Measurements from ENCODE around the gene DPP10.

Gene DPP10

GRCh38 chr2:115285416-115285815 lies 843.0 kb downstream of the DPP10 start:
- no peak for DNase-seq (ENCODE audit: low read depth)

DNA sequence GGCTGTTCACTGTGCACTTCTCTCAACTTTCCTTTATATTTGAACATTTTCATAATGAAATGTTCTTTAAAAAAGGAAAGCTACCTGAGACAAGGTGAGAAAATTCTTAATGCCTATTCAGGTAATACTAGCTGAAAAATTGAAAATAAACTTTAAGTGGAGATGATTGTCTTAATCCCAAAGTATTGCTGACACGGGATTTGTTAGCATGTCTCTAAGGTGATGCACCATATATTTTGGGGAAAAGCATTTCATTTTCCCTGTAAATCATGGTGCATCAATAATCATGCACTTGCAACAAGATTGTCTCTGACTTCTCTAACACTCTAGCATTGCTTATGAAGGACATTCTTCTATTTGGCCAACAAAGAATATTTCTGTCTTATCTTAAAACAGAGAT lies 848.0 kb downstream of the DPP10 start:
- no peak for DNase-seq (ENCODE audit: low read depth)

DNA sequence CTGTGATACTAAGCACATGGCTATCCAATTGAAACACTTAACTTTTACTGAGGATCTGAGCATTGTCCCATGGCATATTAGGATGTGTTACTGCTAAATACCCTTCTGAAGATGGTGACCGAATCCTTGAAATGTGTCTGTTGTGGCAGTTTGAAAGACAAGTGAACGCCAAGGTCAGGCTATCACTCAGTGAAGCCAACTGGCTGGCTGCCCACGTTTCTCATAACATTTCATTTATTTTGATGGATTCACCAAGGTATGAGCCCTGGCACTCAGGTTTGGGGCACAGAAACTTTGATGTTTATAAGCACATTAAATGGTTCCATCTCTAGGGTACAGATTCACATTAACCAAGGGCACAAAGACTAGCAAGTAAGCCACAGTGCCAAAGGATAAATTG lies 850.3 kb downstream of the DPP10 start:
- DNase-seq (ENCODE audit: low read depth), result no peak

GRCh38 chr2:115294999-115295398 lies 852.6 kb downstream of the DPP10 start:
- DNase-seq (ENCODE audit: low read depth), result no peak

- DNase-seq (ENCODE audit: low read depth), result no peak
Measured at GRCh38 chr2:115297056-115297455, 854.6 kb downstream of the DPP10 start.

DNA sequence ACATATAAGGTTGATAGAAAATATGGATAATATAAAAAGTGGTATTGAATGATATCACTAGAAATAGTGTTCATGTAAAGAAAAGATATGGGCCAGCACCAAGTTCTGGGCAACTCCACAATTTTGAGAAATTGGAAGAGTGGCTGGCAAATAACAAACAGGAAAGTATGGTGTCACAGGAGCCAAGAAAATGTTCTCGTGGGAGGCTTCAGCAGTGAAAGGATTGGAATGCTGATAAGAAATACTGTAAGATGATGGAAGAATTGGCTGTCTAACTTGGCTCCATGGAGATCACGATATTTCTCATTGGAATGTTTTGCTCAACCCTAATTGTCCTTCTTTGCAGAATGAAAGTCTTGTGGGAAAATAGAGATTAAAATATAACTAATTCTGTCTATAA lies 856.8 kb downstream of the DPP10 start:
- DNase-seq (ENCODE audit: low read depth), result no peak

DNA sequence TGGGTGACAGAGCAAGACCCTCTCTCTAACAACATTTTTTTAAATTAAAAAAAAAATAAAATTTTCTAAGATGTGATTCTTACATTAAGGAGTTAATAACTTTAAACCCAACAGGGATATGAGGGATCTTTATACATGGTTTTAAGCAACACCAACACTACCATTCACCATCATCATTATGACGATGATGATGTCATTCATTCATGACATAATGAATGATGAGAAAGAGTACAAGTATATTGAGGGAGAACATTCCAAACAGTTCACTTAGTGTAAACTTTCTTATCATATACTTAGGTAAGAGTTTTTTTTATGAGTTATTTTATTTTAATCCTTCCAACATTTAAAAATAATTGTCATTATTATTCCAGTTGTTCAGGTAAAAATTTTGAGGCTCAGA lies 863.3 kb downstream of the DPP10 start:
- no peak for DNase-seq (ENCODE audit: low read depth)

DNA sequence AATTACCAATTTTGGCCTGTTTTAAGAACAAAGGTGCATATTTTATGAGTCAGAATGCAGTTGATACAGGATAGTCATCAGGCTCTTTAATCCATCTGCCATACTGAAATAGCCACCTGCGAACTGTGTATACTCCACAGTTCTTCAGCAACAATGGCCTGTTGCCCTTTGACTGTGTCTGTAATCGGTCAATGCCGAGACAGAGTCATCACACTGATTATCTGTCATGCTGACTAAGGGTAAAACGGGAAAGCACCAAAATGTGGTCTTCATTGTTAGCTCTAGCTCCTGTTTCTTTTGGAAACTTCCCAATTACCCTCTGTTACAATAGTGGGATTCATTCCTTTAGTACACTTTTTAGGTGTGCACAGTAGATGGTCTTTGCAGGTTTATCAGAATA lies 871.7 kb downstream of the DPP10 start:
- no peak for DNase-seq (ENCODE audit: low read depth)

DNA sequence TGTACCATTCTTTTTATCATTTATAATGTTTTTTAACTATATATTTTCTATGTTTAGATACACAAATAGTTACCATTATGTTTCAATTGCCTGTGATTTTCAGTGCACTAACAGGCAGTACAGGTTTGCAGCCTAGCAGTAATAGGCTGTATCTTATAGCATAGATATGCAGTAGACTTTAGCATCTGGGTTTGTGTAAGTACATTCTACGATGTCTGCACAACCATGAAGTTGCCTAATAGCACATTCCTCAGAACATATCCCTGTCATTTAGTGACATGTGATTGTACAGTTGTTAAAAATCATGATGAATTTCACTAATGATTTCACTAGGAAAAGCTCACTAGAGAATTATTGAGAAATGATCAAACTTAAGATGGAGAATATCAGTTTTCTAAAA lies 884.6 kb downstream of the DPP10 start:
- no peak for DNase-seq (ENCODE audit: low read depth)

- DNase-seq (ENCODE audit: low read depth), result no peak
Measured at GRCh38 chr2:115359550-115359949, 917.1 kb downstream of the DPP10 start.

DNA sequence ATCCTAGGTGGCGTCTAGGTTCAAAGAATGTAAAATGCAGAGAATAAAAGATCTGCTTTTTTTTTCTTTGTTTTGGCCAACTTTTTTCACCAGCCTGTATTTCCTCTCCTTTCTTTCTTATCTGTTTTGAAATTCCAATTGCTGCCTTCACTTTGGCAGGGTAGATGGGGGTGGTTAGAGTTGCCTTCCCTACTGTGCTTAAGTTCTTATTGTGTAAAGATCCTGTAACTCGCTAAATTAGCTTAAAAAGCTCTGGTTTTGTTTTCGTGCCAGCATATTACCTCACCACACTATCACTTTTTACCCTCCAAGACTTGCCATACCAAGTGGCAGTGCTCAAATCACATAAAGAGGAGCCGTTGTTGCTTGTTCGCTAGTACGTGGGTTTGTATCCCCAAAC lies 921.7 kb downstream of the DPP10 start:
- DNase-seq (ENCODE audit: low read depth), result no peak

- DNase-seq (ENCODE audit: low read depth), result no peak
Measured at GRCh38 chr2:115369400-115369799, 927.0 kb downstream of the DPP10 start.

GRCh38 chr2:115374981-115375380 lies 932.5 kb downstream of the DPP10 start:
- DNase-seq (ENCODE audit: low read depth), result no peak

- DNase-seq (ENCODE audit: low read depth), result no peak
Measured at GRCh38 chr2:115384399-115384798, 942.0 kb downstream of the DPP10 start.

GRCh38 chr2:115386465-115386864 lies 944.0 kb downstream of the DPP10 start:
- no peak for DNase-seq (ENCODE audit: low read depth)

DNA sequence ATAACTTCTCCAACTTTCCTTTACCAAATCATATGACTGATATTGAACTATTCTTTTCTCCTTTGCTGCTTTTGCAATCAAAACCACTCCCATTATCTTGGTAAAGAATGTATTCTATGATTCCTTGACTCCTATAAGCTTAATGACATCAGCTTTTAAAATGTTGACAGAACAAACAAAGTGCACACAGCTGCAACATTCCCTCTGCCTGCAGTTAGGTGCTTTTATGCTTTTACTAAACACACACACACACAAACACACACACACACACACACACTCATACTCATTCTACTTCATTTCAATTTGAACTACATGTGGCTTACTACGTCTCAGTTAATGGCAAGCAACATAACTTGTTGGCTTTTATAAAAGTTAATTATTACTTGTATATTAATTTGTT lies 946.6 kb downstream of the DPP10 start:
- DNase-seq (ENCODE audit: low read depth), result no peak

DNA sequence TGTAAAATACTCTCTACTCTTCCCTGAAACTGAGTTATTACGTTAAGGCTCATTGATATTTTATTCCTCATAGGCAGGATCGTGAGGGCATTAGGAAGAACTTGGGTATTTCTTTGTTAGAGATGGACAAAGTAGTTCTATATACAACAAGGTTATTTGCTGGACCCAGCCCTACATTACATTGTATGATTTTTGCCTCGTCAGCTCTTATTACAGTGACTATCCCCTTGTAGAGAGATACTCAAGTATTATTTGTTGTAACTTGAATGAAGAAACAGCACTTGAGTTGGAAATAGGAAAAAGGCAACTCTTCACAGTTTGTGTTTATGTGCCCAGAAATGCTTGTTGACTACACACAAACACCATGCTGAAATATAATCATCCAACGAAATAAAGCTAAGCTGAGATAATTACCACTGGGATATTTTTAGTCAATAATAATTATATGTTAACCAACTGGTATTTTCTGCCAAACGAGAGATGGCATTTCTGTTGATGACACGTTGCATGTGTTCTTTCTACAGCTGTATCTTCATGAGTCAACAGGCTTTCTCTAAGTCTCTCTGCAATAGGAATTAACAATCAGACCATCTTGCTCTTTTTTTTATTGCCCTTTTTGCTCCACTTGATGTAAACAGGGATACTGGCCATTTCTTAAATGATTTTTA lies 947.6 kb downstream of the DPP10 start:
- DNase-seq (ENCODE audit: low read depth), result no peak

- no peak for DNase-seq (ENCODE audit: low read depth)
Measured at GRCh38 chr2:115396579-115396978, 954.1 kb downstream of the DPP10 start.

DNA sequence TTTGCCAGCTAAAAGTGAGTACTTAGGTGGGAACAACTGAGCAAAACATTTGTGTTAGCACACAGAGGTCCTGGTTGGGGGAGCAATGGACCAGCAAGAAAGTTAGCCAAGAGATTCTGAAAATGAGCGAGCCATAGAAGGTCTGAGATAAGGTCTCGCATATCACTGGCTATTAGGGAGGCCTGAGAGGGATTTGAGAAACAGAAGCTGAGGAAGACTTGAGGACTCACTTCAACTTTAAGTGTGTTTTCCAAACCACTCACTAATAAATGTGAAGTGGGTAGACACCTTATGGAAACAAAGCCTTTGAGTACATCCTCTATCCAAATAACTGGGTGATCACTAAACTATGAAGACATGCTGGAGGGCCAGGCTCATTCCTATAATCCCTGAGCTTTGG lies 958.5 kb downstream of the DPP10 start:
- no peak for DNase-seq (ENCODE audit: low read depth)

DNA sequence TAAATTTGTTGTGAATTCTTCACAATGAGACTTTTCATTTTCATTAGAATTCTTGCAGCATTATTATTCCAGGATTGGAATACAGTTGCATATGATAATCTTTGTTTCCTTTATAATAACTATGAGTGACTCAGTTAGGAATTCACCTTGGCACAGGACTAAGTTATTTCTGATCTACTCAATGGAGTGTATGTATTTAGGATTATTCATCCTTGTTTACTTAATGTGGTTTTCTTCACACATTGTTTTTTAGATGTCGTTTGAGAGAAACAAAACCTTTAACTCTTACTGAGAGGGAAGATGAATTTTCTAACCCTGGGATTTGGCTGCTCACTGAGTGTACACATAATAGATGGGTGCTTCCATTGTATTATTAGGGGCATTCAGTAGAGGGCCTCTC lies 970.1 kb downstream of the DPP10 start:
- DNase-seq (ENCODE audit: low read depth), result no peak

- DNase-seq (ENCODE audit: low read depth), result no peak
Measured at GRCh38 chr2:115413791-115414190, 971.4 kb downstream of the DPP10 start.

DNA sequence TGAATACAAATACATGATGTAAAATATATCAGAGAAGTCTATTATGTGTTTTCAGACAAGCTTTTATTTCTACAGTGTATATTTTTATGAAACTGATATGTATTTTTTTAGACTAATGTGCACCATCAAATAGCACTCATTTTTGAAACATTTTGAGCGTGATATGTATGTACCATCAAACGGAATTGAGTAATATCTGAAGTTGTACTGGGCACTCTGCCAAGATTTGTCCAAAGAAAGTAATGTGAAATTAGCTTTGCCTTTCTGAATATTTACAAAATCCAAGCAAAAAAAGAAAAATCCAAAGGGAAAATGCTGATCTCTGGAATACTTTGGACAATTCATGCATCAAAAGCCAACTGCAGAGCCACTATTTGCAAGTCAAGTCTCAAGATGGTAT lies 972.0 kb downstream of the DPP10 start:
- no peak for DNase-seq (ENCODE audit: low read depth)

DNA sequence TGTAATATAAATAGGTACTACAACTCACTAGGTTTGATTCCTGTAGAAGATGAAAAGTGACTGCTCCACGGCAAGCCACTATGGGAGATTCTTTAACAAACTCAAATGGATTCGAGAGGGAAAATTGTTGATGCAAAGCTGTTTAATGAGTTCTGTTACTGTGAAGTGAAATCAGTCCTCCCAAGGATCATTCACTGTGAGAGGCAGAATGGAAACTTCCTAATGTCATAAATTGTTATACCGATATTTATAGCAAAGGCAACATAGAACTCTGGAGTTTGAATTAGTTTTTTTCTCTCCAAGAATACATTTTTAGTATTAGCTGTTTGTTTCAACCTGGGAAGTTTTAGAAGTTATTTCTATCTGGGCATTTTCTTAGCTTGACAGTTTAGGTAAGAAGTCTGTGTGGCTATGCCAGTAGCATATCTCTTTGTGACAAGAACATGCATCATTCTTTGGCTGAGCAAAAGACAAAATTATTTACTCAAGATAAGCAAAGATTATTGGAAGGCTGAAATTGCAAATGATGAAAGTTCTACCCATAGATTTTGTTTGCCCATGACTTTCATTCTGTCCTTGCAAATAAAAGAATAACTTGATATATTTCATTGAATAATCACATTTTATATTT lies 979.7 kb downstream of the DPP10 start:
- no peak for DNase-seq (ENCODE audit: low read depth)

DNA sequence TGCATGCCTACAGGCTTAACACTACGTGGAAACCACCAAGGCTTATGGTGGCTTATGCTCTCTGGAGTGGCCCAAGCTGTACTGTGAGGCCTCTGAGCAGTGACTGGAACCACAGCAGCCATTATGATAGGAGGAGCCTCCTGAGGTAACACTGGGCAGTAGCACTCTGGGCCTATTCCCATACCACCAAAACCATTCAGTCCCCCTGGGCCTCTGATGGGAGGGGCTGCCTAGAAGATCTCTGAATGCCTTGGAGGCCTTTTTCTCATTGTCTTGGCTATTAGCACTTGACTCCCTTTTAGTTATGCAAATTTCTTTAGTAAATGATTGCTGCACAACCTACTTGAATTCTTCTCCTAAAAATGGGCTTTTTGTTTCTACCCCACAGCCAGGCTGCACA lies 985.0 kb downstream of the DPP10 start:
- DNase-seq (ENCODE audit: low read depth), result no peak

Measured in T-helper 22 cell (primary cell).